Dermis microvascular lymphatic vessel endothelial cell (primary cell): ENCODE measurements around the gene PHF2. TPM values are rescaled to one million over a fixed set of nuclear protein-coding genes. Genes with fewer than 3 reads are reported as not detected.
A peak's percentile ranks its signal among the peaks of the same experiment; 100 is the strongest.
"Not testable (repeated sequence)": the region's sequence is repeated elsewhere in the genome, so short reads cannot be mapped to it uniquely, and the experiment has no call there.

Experiments
- DNase-seq, 2 donors: peaks; one replicate each; pipeline versions ENCODE4 v3.0.0 to v3.0.0-alpha.2; 2010; ENCODE audit warnings: low read depth in 2 of 2
- total RNA-seq: library from RNA; depleted of rRNA; stranded (reverse); fragments of >200 nt; gene quantifications from 2 replicates; pipeline ENCODE4 v1.2.1, GENCODE V29; 2014

Gene PHF2
- total RNA-seq, 1 donor from 2014 or later, result 11.7 TPM

DNA sequence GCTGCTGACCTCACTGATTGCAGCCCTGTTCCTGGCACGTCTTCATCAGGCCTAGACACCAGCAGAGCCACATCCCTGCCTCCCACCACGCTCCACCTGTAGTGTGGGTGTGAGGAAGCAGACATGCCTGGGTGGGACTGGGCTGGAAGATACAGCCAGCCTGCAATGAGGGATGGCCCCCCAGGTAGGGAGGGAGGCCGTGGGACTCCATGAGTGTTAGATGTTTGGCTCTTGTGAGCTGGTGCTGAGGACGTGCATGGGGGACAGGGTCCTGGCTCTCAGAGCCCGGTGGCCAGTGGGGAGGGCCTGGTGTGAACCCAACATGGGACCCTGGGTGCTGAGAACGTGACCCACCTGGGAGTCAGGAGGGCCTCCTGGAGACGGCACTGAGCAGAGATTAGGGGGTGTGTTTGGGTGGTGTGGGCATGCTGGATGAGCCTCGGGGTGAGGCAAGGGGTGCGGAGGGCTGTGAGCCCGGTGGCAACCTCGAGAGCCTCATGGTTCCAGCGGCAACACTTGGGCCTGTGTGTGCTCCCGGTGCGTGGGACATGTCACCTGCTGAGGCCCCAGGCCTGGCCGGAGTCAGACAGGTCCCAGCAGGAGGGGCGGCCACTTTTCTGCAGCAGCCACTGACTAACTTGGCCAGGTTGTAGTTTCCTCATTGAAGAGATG, 87.6 kb downstream of the PHF2 start:
- DNase-seq, result no peak

DNA sequence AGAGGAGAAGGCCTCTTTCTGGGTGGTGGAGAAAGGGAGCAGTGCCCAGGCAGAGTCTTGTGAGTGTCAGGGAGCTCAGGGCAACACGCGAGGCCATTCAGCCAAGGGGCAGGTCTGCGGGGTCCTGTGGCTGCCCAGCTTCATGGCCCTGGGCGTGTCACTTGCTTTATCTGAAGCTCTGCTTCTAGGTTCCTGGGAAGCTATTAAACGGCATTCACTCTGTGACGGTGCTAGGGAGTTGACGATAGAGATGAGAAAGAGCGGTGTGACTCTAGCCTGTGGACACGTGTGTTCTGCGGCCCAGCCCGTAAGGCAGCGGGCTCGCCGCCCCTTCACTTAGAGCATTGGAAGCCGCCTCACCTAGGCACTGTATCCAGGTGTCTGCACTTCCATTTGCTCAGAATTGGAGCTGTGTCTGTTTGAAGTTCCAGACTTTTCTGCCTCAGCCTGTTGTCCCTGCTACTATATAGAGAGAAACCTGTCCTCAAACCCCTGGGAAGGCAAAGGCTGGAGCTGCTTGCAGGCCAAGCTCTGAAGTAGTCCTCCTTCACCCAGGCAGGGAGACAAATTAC, 88.3 kb downstream of the PHF2 start:
- DNase-seq, result no peak

DNA sequence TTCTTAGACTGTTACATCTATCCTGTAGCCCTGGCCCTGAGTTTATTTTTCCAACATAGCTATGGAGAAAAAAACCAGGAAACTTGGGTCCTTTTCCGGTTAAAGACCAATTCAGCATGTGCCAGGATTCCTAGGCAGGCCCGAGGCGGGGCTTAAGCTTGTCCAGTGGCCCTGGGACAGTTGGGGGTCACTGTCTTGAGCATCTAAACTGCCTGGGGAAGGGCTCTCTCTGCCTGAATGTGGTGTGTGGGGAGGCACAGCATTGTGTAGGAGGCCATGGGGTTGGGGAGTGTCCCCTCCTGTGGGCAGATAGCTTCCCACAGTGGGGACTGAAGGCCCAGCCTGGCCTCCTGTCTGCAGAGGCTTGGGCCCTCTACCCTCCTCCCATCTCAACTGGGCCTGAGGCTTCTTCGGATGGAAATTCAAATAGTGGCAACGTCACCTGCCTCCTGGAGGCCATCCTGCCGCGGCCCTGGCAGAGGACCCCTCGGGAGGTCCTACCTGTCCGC, 88.8 kb downstream of the PHF2 start:
- peak in 1 of 2 donors; percentile 12 for DNase-seq

DNA sequence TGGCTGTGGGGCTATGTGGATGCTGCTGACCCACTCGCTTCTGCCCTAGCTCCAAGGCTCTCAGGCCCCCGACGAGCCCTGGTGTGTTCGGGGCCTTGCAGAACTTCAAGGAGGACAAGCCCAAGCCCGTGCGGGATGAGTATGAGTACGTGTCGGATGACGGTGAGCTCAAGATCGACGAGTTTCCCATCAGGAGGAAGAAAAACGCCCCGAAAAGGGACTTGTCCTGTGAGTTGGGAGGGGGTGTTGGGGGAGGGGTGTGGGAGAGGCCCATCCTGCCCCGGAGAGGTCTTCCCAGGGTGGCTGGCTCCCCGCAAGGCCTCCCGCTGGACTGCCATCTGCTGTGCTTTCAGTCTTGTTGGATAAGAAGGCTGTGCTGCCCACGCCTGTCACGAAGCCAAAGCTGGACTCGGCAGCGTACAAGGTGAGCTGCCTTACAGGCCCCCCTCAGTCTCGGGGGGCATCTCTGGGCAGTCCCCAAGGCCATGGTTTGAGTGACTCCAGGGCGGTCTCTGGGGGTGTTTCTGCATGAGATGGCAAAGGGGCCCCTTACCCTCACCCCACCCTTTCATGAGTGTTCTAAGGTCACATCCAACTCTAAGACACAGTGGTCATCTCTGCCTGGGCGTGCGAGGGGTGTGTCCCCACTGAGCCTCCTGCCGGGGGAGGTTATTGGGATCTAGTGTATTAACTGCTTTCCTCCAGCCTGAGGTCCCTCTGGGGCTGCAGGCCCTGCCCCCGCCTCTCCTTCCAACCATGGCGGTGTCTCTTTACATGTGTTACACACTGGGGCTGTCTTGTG, 89.5 kb downstream of the PHF2 start:
- no peak for DNase-seq

DNA sequence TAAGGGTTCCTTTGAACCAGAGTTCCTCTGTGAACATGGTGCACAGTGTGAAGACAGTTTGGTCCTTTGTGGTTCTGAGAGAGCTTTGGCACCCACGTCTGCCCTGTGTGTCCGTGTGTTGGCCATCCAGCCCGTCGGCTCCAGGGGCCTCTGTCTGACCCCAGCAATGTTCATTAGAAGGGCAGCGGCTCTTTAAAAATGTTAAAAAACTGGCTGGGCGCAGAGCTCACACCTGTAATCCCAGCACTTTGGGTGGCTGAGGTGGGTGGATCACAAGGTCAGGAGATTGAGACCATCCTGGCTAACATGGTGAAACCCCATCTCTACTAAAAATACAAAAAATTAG, 90.0 kb downstream of the PHF2 start:
- DNase-seq, result not testable (repeated sequence)

DNA sequence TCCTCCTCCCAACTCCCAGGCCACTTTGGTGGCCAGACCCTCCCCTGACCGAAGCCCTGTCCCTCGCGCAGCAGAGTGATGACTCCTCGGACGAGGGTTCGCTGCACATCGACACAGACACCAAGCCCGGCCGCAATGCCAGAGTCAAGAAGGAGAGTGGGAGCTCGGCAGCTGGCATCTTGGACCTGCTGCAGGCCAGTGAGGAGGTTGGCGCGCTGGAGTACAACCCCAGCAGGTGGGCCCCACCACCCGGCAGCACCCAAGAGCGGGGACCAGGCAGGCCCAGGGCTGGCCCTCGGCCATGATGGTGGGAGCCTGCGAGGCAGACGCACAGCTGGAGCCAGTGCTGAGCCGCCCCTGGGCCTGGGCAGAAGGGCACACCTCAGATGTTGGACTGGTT, 90.6 kb downstream of the PHF2 start:
- DNase-seq, result no peak

DNA sequence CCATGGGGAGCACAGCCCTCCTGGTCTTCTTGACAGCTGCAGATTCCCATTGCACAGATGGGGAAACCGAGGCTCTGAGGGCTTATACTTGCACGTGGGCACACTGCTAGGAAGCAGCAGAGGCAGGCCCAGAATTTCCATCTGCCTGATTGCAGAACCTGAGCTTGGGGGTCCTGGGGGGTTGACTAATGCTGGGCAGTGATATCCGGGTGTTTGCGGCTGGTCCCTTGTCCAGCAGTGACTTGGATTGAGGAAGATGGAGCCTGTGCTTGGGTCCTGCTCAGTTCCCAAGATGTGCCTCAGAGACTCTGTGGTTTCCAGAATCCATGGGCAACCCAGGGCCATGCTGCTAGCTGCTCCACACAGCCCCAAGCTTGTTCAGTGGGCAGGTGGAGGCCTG, 91.2 kb downstream of the PHF2 start:
- no peak for DNase-seq

DNA sequence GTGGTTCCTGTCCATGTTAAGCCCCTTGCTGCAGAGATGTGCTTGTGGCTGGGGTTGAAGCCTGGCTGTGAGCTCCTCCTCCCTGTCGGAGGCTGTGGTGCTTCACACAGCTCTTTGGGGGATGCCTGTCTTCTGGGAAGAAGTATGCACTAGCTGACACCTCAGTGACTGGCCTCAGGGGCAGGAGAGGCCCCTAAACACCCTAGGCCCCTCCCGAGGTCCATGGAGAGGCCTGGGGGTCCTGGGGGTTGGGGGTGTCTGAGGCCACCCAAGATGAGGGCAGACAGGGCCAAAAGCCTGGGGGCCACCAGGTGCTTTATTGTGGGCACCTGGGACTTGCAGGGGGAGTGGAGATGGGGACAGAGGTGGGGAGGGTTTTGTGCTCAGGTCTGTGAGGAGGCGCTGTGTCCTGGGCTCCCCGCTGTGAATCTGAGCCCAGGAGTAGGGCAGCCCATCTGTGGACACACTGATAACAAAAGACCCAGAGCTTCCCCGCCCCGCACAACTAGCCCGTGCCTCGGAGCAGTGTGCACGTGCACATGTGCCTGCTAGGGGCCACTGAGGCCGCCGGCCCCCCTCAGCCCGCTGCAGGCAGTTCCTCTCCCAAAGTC, 92.0 kb downstream of the PHF2 start:
- DNase-seq, result no peak

DNA sequence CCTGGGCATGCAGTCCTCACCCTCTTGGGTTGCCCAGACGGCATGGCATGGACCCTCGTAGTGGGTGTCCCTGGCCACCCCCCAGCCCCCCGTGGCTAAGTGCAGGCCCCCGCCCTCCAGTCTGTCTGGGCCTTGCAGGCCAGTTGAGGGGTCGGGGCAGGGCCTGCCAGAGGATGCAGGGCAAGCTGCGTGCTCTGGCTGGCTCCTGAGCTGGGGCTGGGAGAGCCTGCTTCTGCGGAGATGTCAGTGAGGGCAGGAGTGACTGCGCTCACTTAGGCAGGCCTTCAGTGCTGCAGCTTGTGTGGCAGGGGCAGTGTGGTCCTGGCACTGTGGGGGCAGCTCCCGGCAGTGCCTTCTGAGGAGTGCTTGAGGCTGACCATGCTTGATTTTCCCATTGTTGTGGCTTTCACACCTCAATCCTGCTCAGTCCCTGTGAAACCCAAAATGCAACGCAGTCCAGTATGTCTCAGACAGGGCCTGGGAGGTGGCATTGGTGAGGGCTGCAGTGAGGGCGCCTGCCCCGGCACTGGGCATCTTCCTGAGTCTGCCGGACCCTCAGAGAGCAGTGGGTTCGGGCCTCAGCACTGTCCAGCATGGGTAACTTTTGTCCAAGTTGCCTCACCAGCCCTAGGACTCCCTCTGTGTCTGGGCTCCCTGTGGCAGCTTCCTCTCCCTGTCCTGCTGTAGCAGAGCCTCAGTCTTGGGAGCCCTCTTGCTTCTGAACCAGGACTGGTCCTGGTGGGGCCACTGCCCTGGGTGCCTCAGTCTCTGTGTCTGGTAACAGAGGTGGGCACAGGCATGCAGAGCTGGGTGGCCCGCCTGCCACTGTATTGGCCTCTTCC, 93.0 kb downstream of the PHF2 start:
- no peak for DNase-seq

DNA sequence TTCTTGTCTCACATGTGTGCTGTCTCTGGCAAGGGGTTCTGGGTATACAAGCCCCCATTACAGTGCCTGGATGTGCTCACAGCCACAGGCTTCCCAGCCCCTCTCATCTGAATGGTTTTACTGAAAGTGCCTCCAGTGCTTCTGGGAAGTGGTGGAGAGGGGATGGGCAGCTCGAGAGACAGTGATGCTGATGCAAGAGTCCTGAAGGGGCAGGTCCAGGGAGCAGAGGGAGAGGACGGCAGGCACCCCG, 93.5 kb downstream of the PHF2 start:
- no peak for DNase-seq

DNA sequence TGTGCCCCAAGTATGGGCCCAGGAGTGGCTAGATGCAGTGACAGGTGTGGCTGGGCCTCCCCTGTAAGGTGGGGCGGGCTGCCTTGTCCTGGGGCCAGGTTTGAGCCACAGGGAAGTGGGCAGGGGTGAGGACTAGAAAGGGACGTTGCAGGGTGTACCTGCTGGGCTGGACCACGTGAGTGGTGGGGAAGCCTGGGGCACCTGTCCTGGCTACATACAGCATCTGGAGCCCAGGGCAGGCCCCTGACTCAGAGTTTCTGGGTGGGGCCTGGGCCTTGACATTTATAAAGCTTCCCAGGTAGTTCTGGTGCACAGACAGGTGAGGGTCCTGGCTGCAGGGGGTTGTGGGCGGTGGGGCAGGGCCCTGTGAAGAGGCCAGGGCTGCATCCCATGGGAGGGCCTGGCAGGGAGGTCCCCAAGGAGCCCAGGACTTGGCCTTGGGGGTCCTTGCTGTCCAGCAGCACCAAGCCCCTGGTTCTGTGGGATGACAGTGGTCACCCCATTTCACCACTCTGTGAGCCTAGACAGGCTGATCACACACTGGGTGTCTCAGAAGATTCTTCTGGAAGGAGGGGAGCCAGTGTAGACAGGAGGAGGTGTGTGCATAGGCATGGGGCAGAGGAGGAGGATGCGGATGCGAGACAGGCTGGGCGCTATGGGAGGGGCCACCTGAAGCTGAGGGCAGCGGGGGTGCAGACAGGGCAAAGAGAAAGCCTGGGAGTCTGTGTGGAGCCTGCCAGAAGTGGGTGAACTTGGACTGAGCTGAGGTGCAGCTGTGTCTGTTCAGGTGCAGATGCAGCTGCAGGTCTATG, 94.0 kb downstream of the PHF2 start:
- DNase-seq, result no peak

DNA sequence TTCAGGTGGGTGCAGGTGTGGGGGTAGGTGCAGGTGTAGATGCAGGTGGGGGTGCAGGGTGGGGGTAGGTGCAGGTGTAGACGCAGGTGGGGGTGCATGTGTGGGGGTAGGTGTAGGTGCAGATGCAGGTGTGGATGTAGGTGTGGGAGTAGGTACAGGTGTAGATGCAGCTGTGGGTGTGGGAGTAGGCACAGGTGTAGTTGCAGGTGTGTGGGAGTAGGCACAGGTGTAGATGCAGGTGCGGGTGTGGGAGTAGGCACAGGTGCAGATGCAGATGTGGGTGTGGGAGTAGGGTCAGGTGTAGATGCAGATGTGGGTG, 94.6 kb downstream of the PHF2 start:
- DNase-seq, result no peak

DNA sequence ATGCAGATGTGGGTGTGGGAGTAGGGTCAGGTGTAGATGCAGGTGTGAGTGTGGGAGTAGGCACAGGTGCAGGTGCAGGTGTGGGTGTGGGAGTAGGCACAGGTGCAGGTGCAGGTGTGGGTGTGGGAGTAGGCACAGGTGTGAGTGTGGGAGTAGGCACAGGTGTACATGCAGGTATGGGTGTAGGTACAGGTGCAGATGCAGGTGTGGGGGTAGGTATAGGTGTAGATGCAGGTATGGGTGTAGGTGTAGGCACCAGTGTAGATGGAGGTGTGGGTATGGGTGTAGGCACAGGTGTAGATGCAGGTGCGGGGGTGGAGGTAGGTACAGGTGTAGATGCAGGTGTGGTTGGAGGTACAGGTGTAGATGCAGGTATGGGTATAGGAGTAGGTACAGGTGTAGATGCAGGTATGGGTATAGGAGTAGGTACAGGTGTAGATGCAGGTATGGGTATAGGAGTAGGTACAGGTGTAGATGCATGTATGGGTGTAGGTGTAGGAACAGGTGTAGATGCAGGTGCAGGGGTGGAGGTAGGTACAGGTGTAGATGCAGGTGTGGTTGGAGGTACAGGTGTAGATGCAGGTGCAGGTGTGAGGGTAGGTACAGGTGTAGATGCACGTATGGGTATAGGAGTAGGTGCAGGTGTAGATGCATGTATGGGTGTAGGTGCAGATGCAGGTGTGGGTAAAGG, 96.1 kb downstream of the PHF2 start:
- not testable (repeated sequence) for DNase-seq

DNA sequence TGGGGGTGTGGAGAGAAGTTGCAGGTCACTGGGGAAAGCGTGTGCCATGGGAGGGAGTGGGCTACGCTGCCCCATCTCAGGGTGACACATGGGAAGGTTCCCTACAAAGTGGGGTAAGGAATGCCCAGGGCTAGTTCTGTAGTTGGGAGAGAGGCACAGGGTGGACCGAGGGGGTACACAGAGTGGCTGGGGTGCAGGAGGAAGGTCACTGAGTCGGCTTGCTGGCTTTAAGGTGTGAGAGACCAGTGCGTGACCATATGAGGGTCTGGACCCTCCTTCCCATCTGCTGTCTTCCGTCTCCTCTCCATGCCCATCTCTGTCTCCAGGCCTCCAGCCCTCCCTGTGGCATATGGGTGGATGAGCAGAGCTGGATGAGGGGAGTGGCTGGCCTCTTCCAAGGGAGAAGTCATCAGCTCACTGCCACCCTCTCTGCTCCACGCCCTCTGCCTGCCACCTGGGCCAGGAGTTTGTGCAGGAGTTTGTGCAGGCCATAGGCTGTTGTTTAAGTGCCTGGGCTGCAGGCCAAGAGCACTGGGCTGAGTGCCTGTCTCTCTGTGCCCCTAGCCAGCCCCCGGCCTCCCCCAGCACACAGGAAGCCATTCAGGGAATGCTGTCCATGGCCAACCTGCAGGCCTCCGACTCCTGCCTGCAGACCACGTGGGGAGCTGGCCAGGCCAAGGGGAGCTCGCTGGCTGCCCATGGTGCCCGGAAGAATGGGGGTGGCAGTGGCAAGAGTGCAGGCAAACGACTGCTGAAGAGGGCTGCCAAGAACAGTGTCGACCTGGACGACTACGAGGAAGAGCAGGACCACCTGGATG, 96.8 kb downstream of the PHF2 start:
- DNase-seq, result no peak

DNA sequence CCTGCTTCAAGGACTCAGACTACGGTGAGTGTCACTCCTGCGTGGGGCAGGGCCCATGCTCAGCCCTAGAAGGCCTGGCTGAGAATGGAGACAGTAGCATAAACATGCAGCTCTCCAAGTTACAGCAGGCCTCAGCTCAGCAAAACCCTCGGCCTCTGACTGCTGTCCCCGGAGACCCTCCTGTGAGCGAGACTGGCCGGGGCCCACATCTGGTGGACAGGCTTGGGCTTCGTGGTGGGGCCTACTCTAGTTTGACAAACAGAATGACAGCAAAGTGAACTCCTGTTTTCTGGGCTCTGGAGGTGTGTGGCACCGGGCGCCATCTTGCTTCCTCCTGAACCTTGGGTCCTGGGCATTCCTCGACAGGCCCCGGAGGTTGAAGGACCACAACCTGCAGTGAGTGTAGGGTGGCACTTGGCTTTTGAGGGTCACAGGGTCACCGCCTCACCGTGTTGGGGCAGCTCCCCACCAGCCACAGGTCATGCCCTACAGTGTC, 97.5 kb downstream of the PHF2 start:
- DNase-seq, result no peak

DNA sequence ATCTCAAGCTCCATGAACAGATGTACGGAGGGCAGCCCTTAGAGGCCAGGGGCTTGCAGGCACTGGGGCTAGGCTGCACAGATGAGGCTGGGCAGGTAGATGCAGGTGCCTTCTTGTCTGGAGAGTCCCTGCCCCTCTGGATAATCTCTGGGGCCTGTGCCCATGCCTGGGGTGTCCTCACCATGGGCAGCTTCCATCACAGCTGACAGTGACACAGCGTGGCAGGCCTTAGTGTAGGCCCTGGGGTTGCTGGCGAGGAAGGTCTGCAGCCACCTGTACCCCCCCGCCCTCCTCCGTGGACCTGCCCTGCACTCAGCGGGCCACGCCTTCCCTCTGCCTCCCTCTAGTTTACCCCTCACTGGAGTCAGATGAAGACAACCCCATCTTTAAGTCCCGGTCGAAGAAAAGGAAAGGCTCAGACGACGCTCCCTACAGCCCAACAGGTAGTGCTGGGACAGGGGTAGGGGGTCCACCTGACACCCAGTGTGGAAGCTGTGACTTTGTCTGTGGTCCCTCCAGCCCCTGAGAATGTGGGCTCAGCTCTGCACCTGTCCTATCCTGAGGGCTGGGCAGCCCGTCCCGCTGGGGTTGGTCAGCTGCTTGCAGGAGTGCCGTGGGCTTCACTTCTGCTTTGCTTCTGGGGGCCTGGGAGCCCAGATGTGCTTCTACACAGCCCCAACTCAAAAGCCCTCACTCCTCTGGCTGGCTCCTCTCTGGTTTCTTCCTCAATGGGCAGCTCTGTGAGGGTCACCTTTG, 98.4 kb downstream of the PHF2 start:
- no peak for DNase-seq

DNA sequence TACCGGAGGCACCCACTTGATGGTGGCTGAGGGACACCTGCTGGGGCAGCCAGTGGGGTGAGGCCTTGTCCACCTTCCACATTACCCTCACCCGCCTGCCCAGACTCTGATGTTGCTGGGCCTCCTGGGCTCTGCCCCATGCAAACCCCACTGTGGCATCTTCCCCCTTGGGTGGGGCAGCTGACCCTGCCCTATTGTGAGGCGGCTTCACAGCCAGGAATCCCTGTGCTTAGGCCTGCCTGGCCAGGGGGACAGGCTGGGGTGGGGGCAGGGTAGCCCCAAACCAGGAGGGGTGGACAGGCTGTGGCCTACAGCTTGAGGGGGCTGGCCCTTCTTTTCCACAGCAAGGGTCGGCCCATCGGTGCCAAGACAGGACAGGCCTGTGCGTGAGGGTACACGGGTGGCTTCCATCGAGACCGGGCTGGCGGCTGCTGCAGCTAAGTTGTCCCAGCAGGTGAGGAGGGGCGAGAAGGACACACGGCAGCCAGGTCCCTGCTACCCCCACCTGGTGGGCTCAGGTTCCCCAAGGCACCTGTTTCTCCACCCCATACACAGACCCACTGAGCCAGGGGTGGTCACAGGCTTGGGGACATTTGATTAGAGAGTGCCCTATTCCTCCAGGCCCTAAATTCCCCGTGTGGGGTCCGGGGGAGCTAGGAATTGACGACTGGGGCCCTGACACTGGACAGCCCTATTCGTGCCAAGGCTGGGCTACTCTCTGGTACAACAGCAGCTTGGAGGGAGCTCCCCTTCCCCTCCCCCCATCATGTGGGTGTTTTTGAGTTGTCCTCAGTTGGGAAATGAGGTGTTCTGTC, 99.2 kb downstream of the PHF2 start:
- DNase-seq, result no peak
